ENCODE data around the gene PICK1. TPM values are rescaled to one million over a fixed set of nuclear protein-coding genes. Genes with fewer than 3 reads are reported as not detected.

The PICK1 gene
- total and polyA plus RNA-seq, 10 of the 15 experiments (the other 5 are each of a cell fraction or from before 2014, with no cell fraction given), result 0.07 to 19.2 (median 10.9) TPM

GRCh38 chr22:38088629-38089473, 31.6 kb downstream of the PICK1 start:
- no TSS peak for BruUV-seq (replicated peaks)
- POLR2A ChIA-PET, result no interaction called here
- no peak for DNase-seq (ENCODE audit: low read depth, low spot score)
- Histone ChIP-seq H4K20me1 (ENCODE audit: control insufficient read depth, insufficient read depth) (no peaks in the 10 kb centered on the region), H3K27me3 (replicated peaks in 1 of 2; ENCODE audit: control insufficient read depth in 2 of 2, insufficient read depth in 2 of 2, low read length in 1 of 2) (no peaks in the 10 kb centered on the region), H3K9me3 (replicated peaks; ENCODE audit: control insufficient read depth, insufficient read depth, low read length) (no peaks in the 10 kb centered on the region), H3K9ac (ENCODE audit: control insufficient read depth, insufficient read depth, low read length) (no peak overlapping the region), H3K79me2 (ENCODE audit: control insufficient read depth, insufficient read depth, low read length) (no peaks in the 10 kb centered on the region), H2AFZ (ENCODE audit: control insufficient read depth, low read depth, low read length) (no peak overlapping the region), H3K36me3 (ENCODE audit: control insufficient read depth in 2 of 2, insufficient read depth in 2 of 2, low read length in 1 of 2) (no peaks in the 10 kb centered on the region), H3K4me2 (ENCODE audit: control insufficient read depth, insufficient read depth) (no peak overlapping the region), H3K4me3 (no peak overlapping the region), H3K4me1 (ENCODE audit: control insufficient read depth, insufficient read depth, low read length) (no peaks in the 10 kb centered on the region), H3K27ac (ENCODE audit: control insufficient read depth, insufficient read depth) (no peak overlapping the region)
- SMC1A ChIA-PET (ENCODE audit: uncharacterized antibody, unreplicated experiment), result no interaction called here
- in situ Hi-C loops (cut with MboI) (no loop called here), intact Hi-C loops (cut with micrococcal nuclease; ENCODE audit: unreplicated experiment) (no loop called here)
- 76% methylated on average over 29 of the region's 85 CpGs for WGBS (ENCODE audit: insufficient coverage, insufficient replicate concordance, low lambda C conversion rate, missing lambda C conversion rate)
- TF ChIP-seq PML (IDR thresholded peaks at IDR 0.05; ENCODE audit: low read length), result no peak
- no peak for TF ChIP-seq CHD4 (IDR thresholded peaks at IDR 0.05)
- no peak for TF ChIP-seq ATF3 (IDR thresholded peaks at IDR 0.05; ENCODE audit: borderline replicate concordance, extremely low read depth, low read depth, low read length)
- no peak for TF ChIP-seq STAT1 (conservative IDR thresholded peaks at IDR 0.05)
- no peak for TF ChIP-seq ZBTB4 (CRISPR knock-in tag; IDR thresholded peaks at IDR 0.05)
- no peak for ATAC-seq
- CTCF ChIA-PET, result interaction anchor here (1.0 to 1.1 kb wide), 2 partner anchors 13 to 27 kb away, joined by 3 read pairs; no protein-coding TSS in a partner anchor
- RAD21 ChIA-PET (ENCODE audit: unreplicated experiment), result interaction anchor here (0.6 kb wide), 1 partner anchor 13 kb away, joined by 4 read pairs; no protein-coding TSS in a partner anchor
- no peak for FAIRE-seq
